Measurements from ENCODE around the gene WWTR1.

DNA sequence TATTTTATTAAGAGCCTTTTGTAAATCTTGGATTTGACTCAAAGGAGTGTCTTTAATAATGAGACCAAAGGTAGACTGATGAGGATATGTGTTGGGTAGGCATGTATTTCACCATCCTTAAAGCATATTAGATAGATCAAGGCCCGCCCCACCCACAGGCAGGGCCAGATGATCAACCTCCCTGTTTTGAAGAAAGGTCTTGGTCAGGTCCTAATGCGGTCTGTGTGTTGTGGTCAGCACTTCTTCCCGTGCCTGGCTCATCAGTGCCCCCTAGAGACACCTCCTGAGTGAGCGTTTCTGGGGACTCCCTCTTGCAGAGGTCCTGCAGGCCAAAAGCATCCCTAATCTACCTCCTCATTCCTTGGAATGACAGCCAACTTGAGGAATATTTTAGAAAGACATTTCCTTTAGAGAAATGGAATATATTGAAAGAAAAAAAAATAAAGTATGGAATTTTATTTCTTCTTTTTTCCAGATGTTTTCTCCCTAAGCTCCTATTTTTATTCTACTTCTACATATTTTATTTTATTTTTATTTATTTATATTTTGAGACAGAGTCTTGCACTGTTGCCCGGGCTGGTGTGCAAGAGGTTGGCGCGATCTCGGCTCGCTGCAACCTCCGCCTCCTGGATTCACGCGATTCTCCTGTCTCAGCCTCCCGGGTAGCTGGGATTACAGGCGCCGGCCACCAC, 177.4 kb downstream of the WWTR1 start:
- TF ChIP-seq POLR2A (IDR thresholded peaks at IDR 0.05) (no peak), EP300 (IDR thresholded peaks at IDR 0.05) (no peak)
